DOHH2 (cell line): ENCODE data around the gene ITK.

Experiments
- H3F3A ChIP-seq: fragments of 200-600 bp; sonication (generic), shearing (Covaris generic); 2 replicates; pipeline ENCODE4 v1.6.0; 2016; ENCODE audit warnings: antibody characterized with exemption, mild to moderate bottlenecking; ENCODE audit not compliant: control insufficient read depth, insufficient read depth
- H3K27ac ChIP-seq: fragments of 200-600 bp; sonication (generic); 2 replicates; pipeline ENCODE4 v1.5.1; 2014; ENCODE audit warnings: low read depth, mild to moderate bottlenecking, low read length, moderate library complexity
- H3K27me3 ChIP-seq: fragments of 200-600 bp; sonication (generic); 2 replicates; pipeline ENCODE4 v1.6.1; 2014; ENCODE audit warnings: mild to moderate bottlenecking, low read length, mixed read lengths; ENCODE audit not compliant: control insufficient read depth
- H3K36me3 ChIP-seq: fragments of 200-600 bp; sonication (generic); 2 replicates; pipeline ENCODE4 v1.6.1; 2014; ENCODE audit warnings: mild to moderate bottlenecking, low read length, moderate library complexity, mixed read lengths; ENCODE audit not compliant: control insufficient read depth
- H3K4me1 ChIP-seq: fragments of 200-600 bp; sonication (generic); 2 replicates; pipeline ENCODE4 v1.6.1; 2014; ENCODE audit warnings: mild to moderate bottlenecking, low read length, mixed read lengths; ENCODE audit not compliant: control insufficient read depth
- H3K4me2 ChIP-seq: fragments of 200-600 bp; sonication (generic); 2 replicates; pipeline ENCODE4 v1.6.0; 2014; ENCODE audit warnings: mild to moderate bottlenecking, low read length, moderate library complexity
- H3K4me3 ChIP-seq: fragments of 200-600 bp; sonication (generic); 2 replicates; pipeline ENCODE4 v1.5.1; 2014; ENCODE audit warnings: mild to moderate bottlenecking, low read length, mixed read lengths
- H3K79me2 ChIP-seq: fragments of 200-600 bp; sonication (generic); 2 replicates; pipeline ENCODE4 v1.6.1; 2014; ENCODE audit warnings: mild to moderate bottlenecking, low read length, mixed read lengths; ENCODE audit not compliant: control insufficient read depth
- H3K9me2 ChIP-seq: fragments of 200-600 bp; sonication (generic); replicated peaks from 2 replicates; pipeline ENCODE4 v1.6.1; 2014; ENCODE audit warnings: mild to moderate bottlenecking, low read length, mixed read lengths; ENCODE audit not compliant: control insufficient read depth
- H3K9me3 ChIP-seq: fragments of 200-600 bp; sonication (generic); 2 replicates; pipeline ENCODE4 v1.6.1; 2014; ENCODE audit warnings: antibody characterized with exemption, low read length, mixed read lengths; ENCODE audit not compliant: control insufficient read depth, insufficient read depth
- H4K20me1 ChIP-seq: fragments of 200-600 bp; sonication (generic); 2 replicates; pipeline ENCODE4 v1.6.0; 2014; ENCODE audit warnings: low read depth, mild to moderate bottlenecking, antibody characterized with exemption, low read length, moderate library complexity; ENCODE audit not compliant: control insufficient read depth, insufficient read depth
- EZH2phosphoT487 ChIP-seq: fragments of 200-600 bp; sonication (generic); IDR thresholded peaks from 2 replicates; pipeline ENCODE4 v1.6.1; 2017; ENCODE audit warnings: borderline replicate concordance, mild to moderate bottlenecking, antibody characterized with exemption, low read length, moderate library complexity, mixed read lengths
- TF ChIP-seq, protein P1 (sequence below): fragments of 200-600 bp; sonication (generic); IDR thresholded peaks from one replicate; pipeline ENCODE4 v1.5.1; 2014; ENCODE audit warnings: antibody characterized with exemption, mild to moderate bottlenecking, low read depth, low read length; ENCODE audit not compliant: poor library complexity, severe bottlenecking

ITK gene

DNA sequence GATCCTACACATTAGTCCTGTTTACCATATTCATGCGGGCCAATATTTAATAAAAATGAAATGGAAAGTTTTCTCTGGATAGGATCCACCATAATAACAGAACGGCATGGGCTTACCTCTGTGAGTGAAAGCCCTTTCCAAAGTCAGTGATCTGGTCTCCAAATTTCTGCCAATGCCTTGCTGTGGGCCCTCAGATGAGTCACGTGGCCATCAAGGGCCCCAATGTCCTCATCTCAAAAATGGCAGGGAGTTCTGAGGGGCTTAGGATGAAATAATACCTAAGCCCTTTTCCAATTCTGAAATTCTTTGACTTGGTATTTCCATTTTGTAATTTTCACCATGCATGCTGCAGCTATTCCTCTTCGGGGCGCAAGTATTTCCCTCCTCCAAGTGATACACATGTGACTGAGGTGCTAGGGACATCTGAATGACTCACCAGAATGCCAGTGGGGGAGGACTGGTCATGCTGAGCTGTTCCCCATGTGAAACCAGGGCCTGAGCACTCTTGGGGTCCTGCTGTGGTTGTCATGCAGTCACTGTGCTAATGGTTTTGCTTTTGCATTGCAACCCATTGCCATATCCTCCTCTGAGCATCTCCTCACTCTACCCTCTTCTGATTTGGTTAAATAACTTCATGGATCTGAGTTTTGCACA is 35.0 kb downstream of the ITK start:
- H4K20me1 ChIP-seq: no peaks in the 10 kb centered on the region
- H3K9me2 ChIP-seq: no peaks in the 10 kb centered on the region
- H3K9me3 ChIP-seq: no peaks in the 10 kb centered on the region
- no peaks in the 10 kb centered on the region for H3K27me3 ChIP-seq
- H3K4me1 ChIP-seq: peaks cover 58% of the 10 kb centered on the region
- peak overlapping the region; percentile 45 for H3K4me3 ChIP-seq
- 0 out of 2 replicates have a peak, but pooled peaks cover 3% of the 10 kb centered on the region for H3F3A ChIP-seq
- no peaks in the 10 kb centered on the region for H3K79me2 ChIP-seq
- no peaks in the 10 kb centered on the region for H3K36me3 ChIP-seq
- H3K27ac ChIP-seq: peak overlapping the region; percentile 68
- peak overlapping the region; percentile 61 for H3K4me2 ChIP-seq
- TF ChIP-seq, protein P1, sequence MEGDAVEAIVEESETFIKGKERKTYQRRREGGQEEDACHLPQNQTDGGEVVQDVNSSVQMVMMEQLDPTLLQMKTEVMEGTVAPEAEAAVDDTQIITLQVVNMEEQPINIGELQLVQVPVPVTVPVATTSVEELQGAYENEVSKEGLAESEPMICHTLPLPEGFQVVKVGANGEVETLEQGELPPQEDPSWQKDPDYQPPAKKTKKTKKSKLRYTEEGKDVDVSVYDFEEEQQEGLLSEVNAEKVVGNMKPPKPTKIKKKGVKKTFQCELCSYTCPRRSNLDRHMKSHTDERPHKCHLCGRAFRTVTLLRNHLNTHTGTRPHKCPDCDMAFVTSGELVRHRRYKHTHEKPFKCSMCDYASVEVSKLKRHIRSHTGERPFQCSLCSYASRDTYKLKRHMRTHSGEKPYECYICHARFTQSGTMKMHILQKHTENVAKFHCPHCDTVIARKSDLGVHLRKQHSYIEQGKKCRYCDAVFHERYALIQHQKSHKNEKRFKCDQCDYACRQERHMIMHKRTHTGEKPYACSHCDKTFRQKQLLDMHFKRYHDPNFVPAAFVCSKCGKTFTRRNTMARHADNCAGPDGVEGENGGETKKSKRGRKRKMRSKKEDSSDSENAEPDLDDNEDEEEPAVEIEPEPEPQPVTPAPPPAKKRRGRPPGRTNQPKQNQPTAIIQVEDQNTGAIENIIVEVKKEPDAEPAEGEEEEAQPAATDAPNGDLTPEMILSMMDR: no peak
- TF ChIP-seq EZH2phosphoT487: no peak

- Histone ChIP-seq H3K4me3 (no peak overlapping the region), H3K36me3 (no peaks in the 10 kb centered on the region), H3K9me2 (no peaks in the 10 kb centered on the region), H3K9me3 (no peaks in the 10 kb centered on the region), H3K79me2 (no peaks in the 10 kb centered on the region), H4K20me1 (no peaks in the 10 kb centered on the region), H3K4me2 (no peak overlapping the region), H3F3A (0 out of 2 replicates have a peak, but pooled peaks cover 3% of the 10 kb centered on the region), H3K4me1 (peaks cover 52% of the 10 kb centered on the region), H3K27ac (no peak overlapping the region), H3K27me3 (no peaks in the 10 kb centered on the region)
- TF ChIP-seq EZH2phosphoT487: no peak
- TF ChIP-seq, protein P1: no peak
Observed at GRCh38 chr5:157216391-157217142, 35.9 kb downstream of the ITK start.

GRCh38 chr5:157217289-157218024 is 36.8 kb downstream of the ITK start:
- peaks cover 52% of the 10 kb centered on the region for H3K4me1 ChIP-seq
- no peaks in the 10 kb centered on the region for H3K9me3 ChIP-seq
- H3K36me3 ChIP-seq: no peaks in the 10 kb centered on the region
- peak overlapping the region; percentile 40 for H3K27ac ChIP-seq
- peak overlapping the region; percentile 19 for H3K4me3 ChIP-seq
- 0 out of 2 replicates have a peak, but pooled peaks cover 3% of the 10 kb centered on the region for H3F3A ChIP-seq
- H4K20me1 ChIP-seq: no peaks in the 10 kb centered on the region
- H3K4me2 ChIP-seq: peak overlapping the region; percentile 34
- TF ChIP-seq, protein P1: no peak
- no peak for TF ChIP-seq EZH2phosphoT487
- no peaks in the 10 kb centered on the region for H3K79me2 ChIP-seq
- H3K9me2 ChIP-seq: no peaks in the 10 kb centered on the region
- H3K27me3 ChIP-seq: no peaks in the 10 kb centered on the region
